WI38 (cell line): ENCODE results near the gene FGD3.

Experiments
- H3K4me3 ChIP-seq: 2 replicates; pipeline ENCODE4 v1.5.1; 2011; ENCODE audit warnings: low read depth, mild to moderate bottlenecking, control low read depth, low read length
- CTCF ChIP-seq: IDR thresholded peaks from 2 replicates; pipeline ENCODE4 v1.5.1; 2012; ENCODE audit warnings: low read depth, mild to moderate bottlenecking, control low read depth, low read length

FGD3 gene

GRCh38 chr9:92961627-92962302 lies 14.4 kb downstream of the FGD3 start:
- H3K4me3 ChIP-seq = no peak overlapping the region
- no peak for TF ChIP-seq CTCF

- H3K4me3 ChIP-seq = no peak overlapping the region
- TF ChIP-seq CTCF = no peak
Measured at GRCh38 chr9:92962303-92962649, 15.0 kb downstream of the FGD3 start.

GRCh38 chr9:92962846-92963245 lies 15.5 kb downstream of the FGD3 start:
- H3K4me3 ChIP-seq = no peak overlapping the region
- no peak for TF ChIP-seq CTCF

- TF ChIP-seq CTCF = no peak
- no peak overlapping the region for H3K4me3 ChIP-seq
Measured at GRCh38 chr9:92963831-92964606, 16.7 kb downstream of the FGD3 start.

GRCh38 chr9:92964607-92965060 lies 17.3 kb downstream of the FGD3 start:
- no peak overlapping the region for H3K4me3 ChIP-seq

GRCh38 chr9:92965061-92965758 lies 17.9 kb downstream of the FGD3 start:
- TF ChIP-seq CTCF = no peak
- H3K4me3 ChIP-seq = no peak overlapping the region

More at GRCh38 chr9:92964607-92965060, 17.3 kb downstream of the FGD3 start:
- TF ChIP-seq CTCF = no peak
